Large intestine (tissue), 3 donors: ENCODE measurements around the gene TMEM132E. TPM values are rescaled to one million over a fixed set of nuclear protein-coding genes. Genes with fewer than 3 reads are reported as not detected.

Source experiments
- DNase-seq, 2 donors: peaks; one replicate each; pipeline versions ENCODE4 v3.0.0 to v3.0.0-alpha.2; 2013
- H3K27ac ChIP-seq: one replicate; pipeline ENCODE4 v1.5.1; 2013; ENCODE audit warnings: low read length
- H3K27me3 ChIP-seq: 2 replicates; pipeline ENCODE4 v1.6.1; 2013; ENCODE audit warnings: low read length; ENCODE audit not compliant: control insufficient read depth, insufficient read depth
- H3K36me3 ChIP-seq: 2 replicates; pipeline ENCODE4 v1.6.1; 2013; ENCODE audit warnings: low read length; ENCODE audit not compliant: control insufficient read depth, insufficient read depth
- H3K4me1 ChIP-seq: one replicate; pipeline ENCODE4 v1.6.1; 2013; ENCODE audit warnings: low read length; ENCODE audit not compliant: control insufficient read depth, insufficient read depth
- H3K4me3 ChIP-seq: one replicate; pipeline ENCODE4 v1.5.1; 2013; ENCODE audit warnings: low read length
- H3K9me3 ChIP-seq: one replicate; pipeline ENCODE4 v1.6.1; 2013; ENCODE audit warnings: mild to moderate bottlenecking, low read depth, low read length, moderate library complexity; ENCODE audit not compliant: control insufficient read depth
- WGBS: methylation state at CpG from one replicate; pipeline ENCODE4 v1.1.5; 2013; ENCODE audit warnings: low lambda C conversion rate; ENCODE audit not compliant: insufficient coverage; 5-methylcytosine and 5-hydroxymethylcytosine counted together
- polyA plus RNA-seq: library from polyadenylated mRNA; unstranded; fragments of 120-200 nt; gene quantifications from one replicate; pipeline ENCODE4 v1.2.1, GENCODE V29; 2013

Gene TMEM132E
- polyA plus RNA-seq, 1 donor, result 0.61 TPM

DNA sequence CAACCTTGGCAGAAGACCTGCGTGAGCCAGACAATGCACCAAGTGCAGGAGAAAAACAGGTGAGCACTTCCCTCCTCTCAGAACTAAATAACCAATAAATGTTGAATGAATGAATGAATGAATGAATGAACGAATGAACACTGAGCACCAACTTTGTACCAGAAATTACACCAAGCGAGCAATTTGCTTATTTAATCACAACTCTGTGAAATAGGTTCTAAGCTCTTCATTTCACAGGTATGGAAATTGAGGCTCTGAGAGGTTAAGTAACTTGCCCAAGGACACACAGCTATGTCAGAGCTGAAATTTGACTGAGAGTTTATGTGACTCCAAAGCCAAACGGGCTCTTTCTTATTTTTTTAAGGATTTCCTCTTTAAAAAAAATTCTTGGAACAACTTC is 38.0 kb downstream of the TMEM132E start:
- DNase-seq, result no peak
- Histone ChIP-seq H3K4me1 (no peaks in the 10 kb centered on the region), H3K9me3 (no peaks in the 10 kb centered on the region), H3K27ac (no peak overlapping the region), H3K27me3 (peaks cover 38% of the 10 kb centered on the region), H3K36me3 (no peaks in the 10 kb centered on the region), H3K4me3 (no peak overlapping the region)
- WGBS, result 33% methylated on average over 1 of the region's 4 CpGs

DNA sequence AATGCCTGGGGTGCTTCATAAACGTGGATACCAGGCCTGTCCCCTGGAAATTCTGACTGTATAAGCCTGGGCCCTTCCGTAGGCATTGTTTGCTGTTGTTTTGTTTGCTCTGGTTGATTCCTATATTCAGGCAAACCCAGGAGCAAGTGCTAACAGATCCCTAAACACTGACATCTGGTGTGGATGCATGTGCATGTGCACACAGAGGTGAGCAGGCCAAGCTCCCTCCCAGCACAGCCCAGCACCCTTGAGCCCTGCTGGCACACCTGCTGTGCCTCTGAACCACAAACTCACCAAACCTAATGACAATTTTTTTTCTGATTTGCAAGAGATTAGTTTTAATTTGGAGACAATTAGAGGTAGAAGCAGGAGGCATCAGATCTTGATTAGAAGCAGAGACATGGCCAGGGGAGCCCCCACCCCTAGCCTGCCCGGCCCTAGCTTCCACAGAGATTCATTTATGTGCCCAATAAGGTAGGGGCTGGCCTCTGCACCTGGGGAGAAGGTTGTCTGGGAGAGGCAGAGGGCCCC is 40.4 kb downstream of the TMEM132E start:
- Histone ChIP-seq H3K27ac (no peak overlapping the region), H3K9me3 (no peaks in the 10 kb centered on the region), H3K27me3 (peaks cover 38% of the 10 kb centered on the region), H3K36me3 (no peaks in the 10 kb centered on the region), H3K4me3 (no peak overlapping the region), H3K4me1 (no peaks in the 10 kb centered on the region)
- no CpG with 5 or more reads among the region's 3 CpGs for WGBS
- DNase-seq, result no peak

DNA sequence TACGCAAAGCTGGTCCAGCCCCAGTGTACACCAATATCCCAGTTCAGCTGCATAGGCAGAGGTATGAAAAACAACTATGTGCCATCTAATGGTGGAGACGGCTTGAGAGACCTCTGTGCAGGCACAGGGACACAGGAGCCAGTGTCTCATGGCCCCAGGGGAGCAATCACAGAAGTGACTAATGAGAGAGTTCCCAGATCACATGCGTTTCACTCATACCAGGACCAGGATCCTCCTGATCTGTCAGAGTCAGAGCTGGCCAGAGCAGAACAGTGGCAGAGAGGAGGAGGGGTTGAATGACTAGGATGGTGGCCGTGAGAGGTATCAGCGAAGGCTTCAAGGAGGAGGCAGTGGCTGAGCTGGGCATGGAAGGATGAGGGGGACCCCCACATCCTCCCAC is 41.1 kb downstream of the TMEM132E start:
- no peak overlapping the region for H3K4me3 ChIP-seq
- no peaks in the 10 kb centered on the region for H3K36me3 ChIP-seq
- no peaks in the 10 kb centered on the region for H3K4me1 ChIP-seq
- no CpG with 5 or more reads among the region's 5 CpGs for WGBS
- H3K27me3 ChIP-seq, result peaks cover 42% of the 10 kb centered on the region
- no peak for DNase-seq
- no peaks in the 10 kb centered on the region for H3K9me3 ChIP-seq
- no peak overlapping the region for H3K27ac ChIP-seq

DNA sequence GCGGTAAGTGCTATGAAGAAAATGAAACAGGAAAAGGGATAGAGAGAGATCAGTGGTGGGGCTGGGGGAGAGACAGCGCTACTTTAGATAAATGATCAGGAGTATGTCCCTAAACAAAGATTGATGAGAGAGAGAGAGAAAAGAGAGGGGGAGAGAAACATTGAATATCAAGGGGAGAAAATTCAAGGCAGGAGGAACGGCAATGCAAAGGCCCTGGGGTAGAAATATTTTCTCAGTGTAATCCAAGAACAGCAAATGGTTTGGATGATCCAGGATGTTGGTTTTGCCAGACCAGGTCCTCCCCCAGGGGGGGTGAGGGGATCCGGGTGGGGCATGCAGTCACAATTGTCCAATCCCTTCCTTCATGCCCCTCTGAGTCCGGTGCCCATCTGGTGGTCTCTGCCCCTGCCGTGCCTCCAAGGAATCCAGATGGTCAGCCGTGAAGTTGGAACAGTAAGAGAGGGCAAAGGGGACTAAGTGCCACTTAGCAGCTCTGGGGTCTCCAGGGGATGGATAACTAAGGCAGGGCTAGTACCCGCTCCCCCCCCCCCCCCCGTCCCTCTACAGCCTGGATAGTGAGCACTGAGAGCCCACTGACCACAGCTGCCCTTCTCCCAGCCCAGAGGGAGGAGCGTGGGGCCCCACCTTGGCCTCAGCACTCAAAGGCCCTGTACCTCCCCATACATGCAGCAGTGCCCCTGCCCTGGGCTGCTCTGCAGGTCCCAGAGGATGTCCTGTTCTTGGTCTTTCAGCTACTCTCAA is 43.7 kb downstream of the TMEM132E start:
- DNase-seq, result no peak
- Histone ChIP-seq H3K27ac (no peak overlapping the region), H3K4me3 (no peak overlapping the region), H3K36me3 (no peaks in the 10 kb centered on the region), H3K9me3 (no peaks in the 10 kb centered on the region), H3K4me1 (no peaks in the 10 kb centered on the region), H3K27me3 (peaks cover 57% of the 10 kb centered on the region)
- WGBS, result 94% methylated on average over 3 of the region's 10 CpGs

DNA sequence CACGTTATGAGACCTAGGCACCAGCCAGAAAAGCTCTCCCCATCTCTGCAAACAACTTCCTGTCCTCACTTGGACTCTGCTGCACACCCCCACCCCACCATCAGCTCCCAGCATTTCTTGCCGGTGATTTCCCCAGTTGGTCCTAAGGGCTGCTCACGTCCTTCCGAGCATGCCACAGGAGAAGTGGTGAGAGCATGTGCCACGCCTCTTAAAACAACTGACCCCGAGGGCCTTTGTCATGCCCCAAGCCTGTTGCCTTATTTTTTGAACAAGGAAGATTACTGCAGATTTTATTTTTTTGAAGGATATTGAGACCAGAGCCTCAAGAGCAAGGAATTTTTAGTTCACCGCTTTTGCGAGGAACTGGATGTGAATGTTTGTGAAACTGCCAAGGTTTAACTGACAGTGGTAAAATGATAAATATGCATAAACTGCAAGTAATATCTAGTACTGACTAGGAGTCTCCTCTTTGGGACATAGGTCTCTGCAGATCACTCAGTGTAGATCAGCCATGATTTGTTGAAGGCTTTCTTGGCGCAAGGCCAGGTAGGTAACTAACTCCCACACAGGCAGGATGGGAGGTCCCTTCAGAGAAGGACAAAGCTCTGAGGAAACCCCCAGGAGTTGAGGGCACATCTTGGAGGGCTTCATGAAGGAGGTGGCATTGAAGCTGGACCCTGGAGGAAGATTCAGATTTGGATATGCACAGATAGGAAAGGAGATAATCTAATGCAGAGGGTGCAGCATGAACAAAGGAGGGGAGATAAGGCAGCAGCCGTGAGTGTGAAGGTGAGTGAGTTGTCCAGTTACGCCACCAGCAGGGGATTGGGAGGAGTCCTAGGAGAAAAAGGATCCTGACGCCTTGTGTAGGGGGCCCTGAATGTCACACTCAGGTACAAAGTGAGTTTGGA is 44.7 kb downstream of the TMEM132E start:
- Histone ChIP-seq H3K9me3 (no peaks in the 10 kb centered on the region), H3K27me3 (peaks cover 66% of the 10 kb centered on the region), H3K27ac (no peak overlapping the region), H3K4me1 (no peaks in the 10 kb centered on the region), H3K4me3 (no peak overlapping the region), H3K36me3 (no peaks in the 10 kb centered on the region)
- WGBS, result 40% methylated on average over 2 of the region's 12 CpGs
- DNase-seq, result peak in 1 of 2 donors; percentile 14

DNA sequence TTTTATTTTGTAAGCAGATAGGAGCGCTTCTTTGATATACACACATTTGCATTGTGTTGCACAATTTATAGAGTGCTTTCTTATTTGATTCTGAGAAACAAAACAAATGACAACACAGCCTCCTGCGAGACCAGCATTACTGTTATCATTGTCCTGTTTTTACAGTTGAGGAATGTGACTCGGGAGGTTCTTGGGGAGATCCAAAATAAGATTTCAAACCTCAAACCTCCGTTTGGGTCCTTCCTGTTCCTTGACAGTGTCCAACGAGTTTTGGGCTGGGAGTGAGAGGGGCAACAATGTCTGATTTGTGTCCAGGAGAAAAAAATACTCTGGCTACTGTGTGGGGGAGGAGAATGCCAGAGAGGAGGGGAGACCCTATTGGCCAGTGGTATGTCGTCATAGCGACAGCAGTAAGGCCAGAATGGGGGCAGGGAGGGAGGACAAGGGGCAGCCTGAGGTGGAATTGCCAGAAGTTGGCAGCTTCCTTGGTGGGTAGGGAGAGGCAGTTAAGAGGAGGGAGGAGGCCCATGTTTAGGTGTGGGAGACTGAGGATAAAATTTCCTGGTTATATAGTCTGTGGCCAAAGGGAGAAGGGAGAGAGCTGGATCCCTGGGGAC is 45.5 kb downstream of the TMEM132E start:
- no peaks in the 10 kb centered on the region for H3K9me3 ChIP-seq
- WGBS, result no CpG with 5 or more reads among the region's 7 CpGs
- no peak for DNase-seq
- no peaks in the 10 kb centered on the region for H3K36me3 ChIP-seq
- H3K27ac ChIP-seq, result no peak overlapping the region
- no peaks in the 10 kb centered on the region for H3K4me1 ChIP-seq
- H3K27me3 ChIP-seq, result peaks cover 66% of the 10 kb centered on the region
- H3K4me3 ChIP-seq, result no peak overlapping the region

DNA sequence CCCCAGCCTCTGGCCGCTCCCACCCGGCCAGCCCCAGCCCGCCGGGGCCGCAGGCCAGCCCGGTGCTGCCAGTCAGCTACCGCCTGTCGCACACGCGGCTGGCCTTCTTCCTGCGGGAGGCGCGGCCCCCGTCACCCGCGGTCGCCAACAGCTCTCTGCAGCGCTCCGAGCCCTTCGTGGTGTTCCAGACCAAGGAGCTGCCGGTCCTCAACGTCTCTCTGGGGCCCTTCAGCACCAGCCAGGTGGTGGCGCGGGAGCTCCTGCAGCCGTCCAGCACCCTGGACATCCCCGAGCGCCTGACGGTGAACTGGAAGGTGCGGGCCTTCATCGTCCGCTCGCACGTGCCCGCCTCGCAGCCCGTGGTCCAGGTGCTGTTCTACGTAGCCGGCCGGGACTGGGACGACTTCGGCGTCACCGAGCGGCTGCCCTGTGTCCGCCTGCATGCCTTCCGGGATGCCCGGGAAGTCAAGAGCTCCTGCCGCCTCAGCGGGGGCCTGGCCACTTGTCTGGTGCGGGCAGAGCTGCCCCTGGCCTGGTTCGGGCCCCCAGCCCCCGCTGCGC is 46.8 kb downstream of the TMEM132E start:
- peak; percentile 21 to 49 for DNase-seq
- no peak overlapping the region for H3K4me3 ChIP-seq
- H3K27me3 ChIP-seq, result peaks cover 73% of the 10 kb centered on the region
- H3K36me3 ChIP-seq, result no peaks in the 10 kb centered on the region
- no peak overlapping the region for H3K27ac ChIP-seq
- no peaks in the 10 kb centered on the region for H3K4me1 ChIP-seq
- H3K9me3 ChIP-seq, result no peaks in the 10 kb centered on the region
- no CpG with 5 or more reads among the region's 53 CpGs for WGBS

DNA sequence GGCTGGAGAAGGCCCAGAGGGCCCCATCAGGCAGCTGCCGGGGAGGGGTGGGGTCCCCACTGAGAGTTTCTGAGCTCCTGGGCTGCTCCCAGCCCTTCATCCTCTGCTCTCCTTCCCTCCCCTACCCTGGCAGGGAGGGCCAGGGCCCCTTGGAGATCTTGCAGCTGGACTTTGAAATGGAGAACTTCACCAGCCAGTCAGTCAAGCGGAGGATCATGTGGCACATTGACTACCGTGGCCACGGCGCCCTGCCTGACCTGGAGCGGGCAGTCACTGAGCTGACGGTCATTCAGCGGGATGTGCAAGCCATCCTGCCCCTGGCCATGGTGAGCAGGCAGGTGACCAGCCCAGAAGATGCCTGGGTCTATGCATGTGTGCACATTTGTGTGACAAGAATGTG is 49.5 kb downstream of the TMEM132E start:
- Histone ChIP-seq H3K4me3 (no peak overlapping the region), H3K9me3 (no peaks in the 10 kb centered on the region), H3K36me3 (no peaks in the 10 kb centered on the region), H3K27ac (no peak overlapping the region), H3K4me1 (no peaks in the 10 kb centered on the region), H3K27me3 (peaks cover 75% of the 10 kb centered on the region)
- peak; percentile 32 to 67 for DNase-seq
- WGBS, result no CpG with 5 or more reads among the region's 8 CpGs

DNA sequence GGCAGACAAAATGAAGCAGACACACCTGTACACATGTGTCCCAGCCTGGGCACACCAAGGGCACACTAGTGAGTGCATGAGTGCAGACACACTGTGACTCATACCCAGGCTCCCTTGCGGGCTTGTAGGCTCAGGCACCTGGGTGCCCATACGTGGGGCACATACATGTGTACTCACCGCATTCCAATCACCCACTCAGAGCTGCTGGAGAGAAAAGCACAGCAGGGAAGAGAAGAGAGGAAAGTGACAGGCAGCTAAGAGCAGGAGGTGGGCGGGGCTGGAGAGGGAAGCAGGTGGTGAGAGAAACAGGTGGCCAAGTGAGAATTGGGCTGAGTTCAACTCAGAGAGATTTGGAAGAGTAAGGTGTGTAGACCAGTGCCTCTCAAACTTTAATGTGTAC is 54.0 kb downstream of the TMEM132E start:
- no CpG with 5 or more reads among the region's 4 CpGs for WGBS
- Histone ChIP-seq H3K27me3 (peaks cover 59% of the 10 kb centered on the region), H3K9me3 (no peaks in the 10 kb centered on the region), H3K4me1 (peaks cover 6% of the 10 kb centered on the region), H3K27ac (no peak overlapping the region), H3K4me3 (no peak overlapping the region), H3K36me3 (no peaks in the 10 kb centered on the region)
- peak in 1 of 2 donors; percentile 24 for DNase-seq

DNA sequence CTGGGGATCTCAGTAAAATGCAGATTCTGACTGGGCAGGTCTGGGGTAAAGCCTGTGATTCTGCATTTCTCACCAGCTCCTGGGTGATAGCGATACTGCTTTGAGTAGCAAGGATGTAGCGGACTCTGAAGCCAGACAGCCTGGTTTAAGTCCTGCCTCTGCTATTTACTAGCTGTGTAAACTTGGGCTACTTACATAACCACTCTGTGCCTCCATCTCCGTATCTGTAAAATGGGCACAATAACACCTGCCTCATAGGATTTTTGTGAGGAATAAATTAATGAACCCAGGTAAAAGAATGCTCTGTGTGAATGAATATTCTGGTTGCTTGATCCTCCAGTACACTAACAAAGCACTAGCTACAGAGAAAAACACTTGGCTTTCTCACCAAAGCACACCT is 54.4 kb downstream of the TMEM132E start:
- no CpG with 5 or more reads among the region's 3 CpGs for WGBS
- H3K9me3 ChIP-seq, result no peaks in the 10 kb centered on the region
- H3K36me3 ChIP-seq, result no peaks in the 10 kb centered on the region
- peaks cover 60% of the 10 kb centered on the region for H3K27me3 ChIP-seq
- H3K27ac ChIP-seq, result no peak overlapping the region
- H3K4me1 ChIP-seq, result peaks cover 6% of the 10 kb centered on the region
- no peak overlapping the region for H3K4me3 ChIP-seq
- no peak for DNase-seq
